GM21526 (cell line): Measurements from ENCODE around the gene C3orf70.
"Not testable (repeated sequence)": the region's sequence is repeated elsewhere in the genome, so short reads cannot be mapped to it uniquely, and the experiment has no call there.

Source experiments
- ATAC-seq: cut with Tn5 transposase; IDR thresholded peaks from one replicate; pipeline ENCODE4 v1.9.1; 2021; ENCODE audit warnings: moderate library complexity; ENCODE audit not compliant: unreplicated experiment, low FRiP score

C3orf70 gene

GRCh38 chr3:185151101-185151963 is 1.5 kb downstream of the C3orf70 start:
- ATAC-seq, result no peak

DNA sequence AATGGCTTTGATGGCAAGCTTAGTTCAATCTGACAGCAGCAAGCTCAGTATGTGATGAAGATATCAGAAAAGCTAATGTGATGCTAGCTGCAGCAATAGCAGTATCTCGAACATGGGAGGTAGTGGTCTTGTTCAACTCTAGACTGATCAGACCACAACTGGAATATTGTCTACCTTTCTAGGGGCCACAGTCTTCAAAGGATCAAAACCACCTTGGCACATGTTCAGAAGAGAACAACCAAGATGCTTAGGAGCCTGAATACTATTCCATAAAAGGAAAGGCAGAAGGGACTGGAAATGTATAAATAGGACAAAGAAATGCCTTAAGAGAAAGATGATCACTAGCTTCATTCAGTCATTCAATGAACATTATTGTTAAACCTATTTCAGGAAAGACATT is 2.3 kb downstream of the C3orf70 start:
- no peak for ATAC-seq

- no peak for ATAC-seq
Observed at GRCh38 chr3:185149591-185149990, 3.3 kb downstream of the C3orf70 start.

DNA sequence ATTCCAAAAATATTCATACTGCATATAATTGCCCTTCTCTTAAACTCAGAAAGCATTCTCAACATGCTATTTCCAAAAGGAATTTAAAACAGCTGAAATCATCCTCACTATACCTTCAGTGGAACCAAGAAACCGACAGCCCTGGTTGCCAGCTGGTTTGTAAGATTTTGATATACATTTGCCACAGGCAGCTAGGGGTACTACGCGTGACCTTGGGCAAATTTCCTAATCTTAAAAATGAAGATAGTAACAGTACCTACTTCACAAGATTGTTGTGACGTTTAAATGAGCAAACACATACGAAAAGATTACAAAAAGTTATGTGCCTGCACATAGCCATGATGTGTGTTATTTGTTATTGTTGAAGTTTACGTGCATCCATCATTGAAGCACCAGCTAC is 7.3 kb downstream of the C3orf70 start:
- ATAC-seq, result no peak

- ATAC-seq, result no peak
Observed at GRCh38 chr3:185144784-185145183, 8.1 kb downstream of the C3orf70 start.

DNA sequence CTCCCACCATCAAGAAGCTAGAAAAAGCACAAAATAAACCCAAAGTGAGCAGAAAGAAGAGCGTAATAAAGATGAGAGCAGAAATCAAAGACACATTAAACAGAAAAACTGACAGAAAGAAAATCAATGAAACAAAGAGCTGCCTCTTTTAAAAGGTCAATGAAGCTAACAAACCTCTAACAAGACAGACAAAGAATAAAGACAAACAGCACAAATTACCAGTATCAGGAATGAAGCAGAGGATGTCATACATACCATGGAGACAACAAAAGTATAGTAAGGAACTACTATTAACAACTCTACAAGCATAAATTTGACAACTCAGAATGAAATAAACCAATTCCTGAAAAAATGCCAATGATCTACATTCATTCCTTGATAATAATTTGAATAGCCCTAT is 15.0 kb downstream of the C3orf70 start:
- ATAC-seq, result no peak

DNA sequence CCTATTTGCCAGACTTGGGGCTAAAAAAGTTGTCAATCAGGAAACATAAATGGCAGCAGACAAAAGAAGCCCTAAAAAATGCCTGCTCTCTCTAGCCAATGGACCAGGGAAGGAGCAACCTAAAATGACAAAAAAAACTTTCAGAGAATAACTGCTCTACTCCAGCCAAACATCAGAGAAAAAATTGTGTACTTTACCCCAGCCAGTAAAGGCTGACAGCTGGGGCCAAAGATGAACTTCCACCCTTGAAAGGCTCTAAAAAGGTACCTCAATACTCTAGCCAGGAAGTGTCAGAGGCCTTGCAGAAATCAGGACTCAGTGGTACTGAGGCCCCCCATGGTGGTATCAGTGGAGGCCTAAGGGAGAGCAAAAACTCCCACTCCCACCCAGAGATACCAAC is 18.4 kb downstream of the C3orf70 start:
- no peak for ATAC-seq

- no peak for ATAC-seq
Observed at GRCh38 chr3:185131602-185132256, 21.1 kb downstream of the C3orf70 start.

GRCh38 chr3:185129083-185129482 is 23.8 kb downstream of the C3orf70 start:
- ATAC-seq, result no peak

DNA sequence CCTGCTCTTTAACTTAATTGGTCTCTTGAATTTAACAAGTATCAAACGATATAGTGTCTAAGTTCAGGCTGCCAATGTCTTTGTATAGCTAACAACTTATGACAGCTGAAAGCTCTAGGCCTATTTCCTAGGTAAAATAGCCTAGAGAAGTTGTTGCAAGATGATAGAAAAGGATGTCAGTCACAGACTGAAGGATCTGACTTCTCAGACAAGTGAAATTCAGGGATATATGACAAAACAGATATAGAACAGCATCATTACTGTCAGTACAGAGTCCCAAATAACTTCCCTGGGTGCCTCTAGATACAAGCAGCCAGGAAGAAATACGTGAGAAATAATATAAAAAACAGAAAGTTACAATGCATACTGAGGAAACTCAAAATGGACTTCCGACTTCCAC is 26.7 kb downstream of the C3orf70 start:
- ATAC-seq, result no peak

- no peak for ATAC-seq
Observed at GRCh38 chr3:185120126-185120525, 32.7 kb downstream of the C3orf70 start.

DNA sequence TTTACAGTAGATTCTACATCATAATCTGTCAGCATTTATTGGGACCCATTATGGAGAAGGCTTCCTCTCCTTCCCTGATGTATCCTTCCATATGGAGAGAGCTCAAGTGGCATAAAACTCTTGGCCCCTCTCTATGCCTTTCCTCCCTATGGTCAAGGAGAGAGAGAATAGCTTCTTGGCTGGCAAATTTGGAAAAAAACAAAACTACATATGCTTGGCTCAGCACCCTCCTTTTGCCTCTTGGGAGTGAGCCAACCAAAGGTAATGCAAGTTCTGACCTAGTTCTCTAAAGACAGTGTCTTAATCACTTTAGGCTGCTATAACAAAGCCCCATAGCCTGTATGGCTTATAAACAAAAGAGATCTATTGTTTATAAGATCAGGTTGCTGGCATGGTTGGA is 37.5 kb downstream of the C3orf70 start:
- no peak for ATAC-seq

DNA sequence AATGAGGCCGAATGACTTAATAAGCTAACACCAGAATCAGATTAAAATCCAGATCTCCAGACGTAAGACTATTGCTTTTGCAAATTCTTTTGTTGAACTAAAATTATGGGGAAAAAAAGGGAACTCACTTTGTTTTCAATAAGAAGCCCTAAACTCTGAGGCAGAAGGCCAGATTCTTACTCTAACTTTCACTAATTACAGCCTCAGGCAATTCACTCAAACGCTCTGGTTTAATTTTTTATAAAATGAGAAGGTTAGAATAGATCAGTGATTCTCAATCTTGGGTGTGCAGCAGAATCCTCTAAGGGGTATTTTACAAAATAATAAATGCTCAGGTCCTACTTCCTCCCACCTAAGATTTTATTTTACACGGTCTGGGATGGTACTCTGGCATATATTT is 38.1 kb downstream of the C3orf70 start:
- no peak for ATAC-seq

DNA sequence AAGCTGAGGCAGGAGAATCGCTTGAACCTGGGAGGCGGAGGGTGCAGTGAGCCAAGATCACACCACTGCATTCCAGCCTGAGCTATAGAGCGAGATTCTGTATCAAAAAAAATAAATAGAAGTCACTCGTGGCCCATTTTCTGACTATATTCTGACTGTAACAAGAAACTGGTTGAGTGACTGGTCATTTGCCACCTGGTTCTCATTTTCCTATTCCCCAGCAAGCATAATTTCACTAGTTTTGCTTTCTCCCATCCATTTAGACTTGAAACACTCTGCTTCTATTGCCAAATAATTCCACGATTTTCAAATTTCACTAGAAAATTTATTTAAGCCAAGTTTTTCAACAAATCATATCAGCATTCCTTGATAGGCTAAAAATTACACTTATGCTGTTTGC is 40.7 kb downstream of the C3orf70 start:
- no peak for ATAC-seq

DNA sequence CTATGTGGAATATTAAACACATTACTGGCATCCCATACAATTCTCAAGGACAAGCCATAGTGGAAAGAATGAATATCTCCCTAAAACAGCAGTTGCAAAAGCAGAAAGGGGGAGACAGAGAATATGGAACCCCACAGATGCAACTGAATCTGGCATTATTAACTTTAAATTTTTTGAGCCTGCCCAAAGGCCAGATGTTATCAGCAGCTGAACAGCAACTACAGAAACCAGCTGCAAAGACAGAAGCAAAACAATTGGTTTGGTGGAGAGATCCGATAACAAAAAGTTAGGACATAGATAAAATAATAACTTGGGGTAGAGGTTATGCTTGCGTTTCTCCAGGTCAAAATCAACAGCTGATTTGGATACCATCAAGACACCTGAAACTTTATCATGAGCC is 43.8 kb downstream of the C3orf70 start:
- not testable (repeated sequence) for ATAC-seq

- ATAC-seq, result not testable (repeated sequence)
Observed at GRCh38 chr3:185106256-185106890, 46.5 kb downstream of the C3orf70 start.

GRCh38 chr3:185103359-185104127 is 49.3 kb downstream of the C3orf70 start:
- ATAC-seq, result no peak

DNA sequence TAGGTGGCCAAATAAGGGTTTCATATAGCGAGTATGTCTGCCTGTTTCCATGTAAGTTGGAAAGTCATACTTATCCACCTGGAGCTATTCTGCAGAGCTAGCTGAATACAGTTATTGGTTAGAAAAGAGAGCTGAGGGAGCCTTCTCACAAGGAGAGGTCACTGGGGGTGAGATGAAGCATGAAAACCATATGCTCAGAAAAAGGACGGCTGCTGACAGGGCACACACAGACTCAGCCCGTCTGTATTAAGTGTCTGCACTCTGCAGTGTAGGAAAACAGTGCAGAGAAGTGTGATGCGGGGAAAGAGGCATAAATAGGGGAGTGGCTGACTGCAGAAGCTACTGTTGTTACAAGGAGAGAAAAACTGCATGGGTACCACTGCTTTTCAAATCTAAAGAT is 58.2 kb downstream of the C3orf70 start:
- no peak for ATAC-seq

GRCh38 chr3:185093116-185093515 is 59.7 kb downstream of the C3orf70 start:
- ATAC-seq, result no peak

GRCh38 chr3:185090811-185091210 is 62.0 kb downstream of the C3orf70 start:
- no peak for ATAC-seq

- ATAC-seq, result no peak
Observed at GRCh38 chr3:185089751-185090150, 63.1 kb downstream of the C3orf70 start.
